Left renal cortex interstitium (tissue), 4 donors: Measurements from ENCODE around the gene ARRB1. TPM values are rescaled to one million over a fixed set of nuclear protein-coding genes. Genes with fewer than 3 reads are reported as not detected.
"Not testable (repeated sequence)": the region's sequence is repeated elsewhere in the genome, so short reads cannot be mapped to it uniquely, and the experiment has no call there.

Experiments used
- DNase-seq, 4 donors: peaks; one replicate each; pipeline ENCODE4 v3.0.0-alpha.2; 2013; ENCODE audit warnings: low read depth in 4 of 4, low spot score in 2 of 4, missing footprints in 1 of 4
- polyA plus RNA-seq, 4 donors: library from polyadenylated mRNA; unstranded; fragments of 120-200 nt; gene quantifications; one replicate each; pipeline ENCODE4 v1.2.1, GENCODE V29; 2013; ENCODE audit not compliant: insufficient read length in 4 of 4

The ARRB1 gene
- polyA plus RNA-seq, 4 donors, result 22.7 to 27.6 (median 25.1) TPM

GRCh38 chr11:75344761-75345454 is 6.6 kb downstream of the ARRB1 start:
- DNase-seq, result no peak

- DNase-seq, result no peak
Observed at GRCh38 chr11:75344186-75344585, 7.3 kb downstream of the ARRB1 start.

DNA sequence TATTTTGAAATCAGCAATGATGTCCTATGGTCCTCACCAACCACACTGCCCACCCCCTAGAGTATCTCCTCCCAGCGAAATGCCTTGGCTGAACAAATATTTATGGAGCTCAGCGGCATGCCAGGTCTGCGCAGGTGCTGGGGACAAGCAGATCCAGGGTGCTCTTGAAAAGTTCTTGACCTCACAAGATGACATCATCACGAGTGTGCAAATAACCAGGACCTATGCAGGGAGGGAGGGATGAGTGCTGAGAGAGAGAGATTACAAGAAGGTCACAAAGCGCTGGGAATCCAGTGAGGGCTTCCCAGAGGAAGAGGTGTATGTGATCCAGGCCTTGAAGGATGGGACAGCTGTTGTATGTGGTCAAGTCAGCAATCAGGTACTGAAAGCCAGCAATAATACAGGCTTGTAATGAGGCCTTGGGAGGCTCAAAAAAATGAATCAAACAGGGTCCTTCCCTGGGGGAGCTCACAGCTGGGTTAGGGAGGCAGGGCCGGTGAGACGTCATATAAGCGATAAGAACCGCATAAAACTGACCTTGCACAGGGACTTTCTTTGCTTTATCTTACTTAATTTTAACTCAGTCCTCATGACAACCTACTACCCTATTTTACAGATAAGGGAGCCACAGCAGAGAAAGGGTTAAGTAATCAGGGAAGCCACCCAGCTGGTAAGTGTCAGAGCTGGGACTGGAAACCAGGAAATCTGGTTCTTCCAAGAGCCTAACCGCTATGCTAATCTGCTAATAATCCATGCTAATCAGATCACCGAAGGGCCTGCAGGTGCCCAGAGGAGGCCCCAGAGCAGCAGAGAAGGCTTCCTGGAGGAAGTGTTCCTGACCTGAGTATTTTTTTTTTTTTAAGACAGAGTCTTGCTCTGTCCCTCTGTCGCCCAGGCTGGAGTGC is 8.2 kb downstream of the ARRB1 start:
- no peak for DNase-seq

GRCh38 chr11:75342231-75342918 is 9.1 kb downstream of the ARRB1 start:
- no peak for DNase-seq

DNA sequence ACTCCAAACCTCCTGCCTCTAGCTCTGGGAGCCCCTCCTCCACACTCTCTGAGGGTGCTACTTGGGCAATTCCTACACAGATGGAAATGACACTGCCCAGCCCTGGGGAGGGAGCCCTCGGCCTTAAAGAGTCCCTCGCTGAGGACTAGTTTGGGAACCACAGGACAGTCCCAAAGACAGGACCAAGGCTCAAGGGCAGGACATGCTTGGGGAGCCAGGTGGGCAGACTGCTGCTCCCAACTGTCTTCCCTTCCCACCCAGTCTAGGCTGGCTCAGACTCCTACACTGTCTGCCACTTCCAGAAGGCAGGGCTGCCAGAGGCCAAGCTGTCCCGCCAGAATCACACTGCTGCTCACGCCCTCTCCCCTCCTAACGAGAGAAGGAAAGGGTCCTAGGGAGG is 9.8 kb downstream of the ARRB1 start:
- no peak for DNase-seq

GRCh38 chr11:75339685-75340409 is 11.6 kb downstream of the ARRB1 start:
- no peak for DNase-seq

DNA sequence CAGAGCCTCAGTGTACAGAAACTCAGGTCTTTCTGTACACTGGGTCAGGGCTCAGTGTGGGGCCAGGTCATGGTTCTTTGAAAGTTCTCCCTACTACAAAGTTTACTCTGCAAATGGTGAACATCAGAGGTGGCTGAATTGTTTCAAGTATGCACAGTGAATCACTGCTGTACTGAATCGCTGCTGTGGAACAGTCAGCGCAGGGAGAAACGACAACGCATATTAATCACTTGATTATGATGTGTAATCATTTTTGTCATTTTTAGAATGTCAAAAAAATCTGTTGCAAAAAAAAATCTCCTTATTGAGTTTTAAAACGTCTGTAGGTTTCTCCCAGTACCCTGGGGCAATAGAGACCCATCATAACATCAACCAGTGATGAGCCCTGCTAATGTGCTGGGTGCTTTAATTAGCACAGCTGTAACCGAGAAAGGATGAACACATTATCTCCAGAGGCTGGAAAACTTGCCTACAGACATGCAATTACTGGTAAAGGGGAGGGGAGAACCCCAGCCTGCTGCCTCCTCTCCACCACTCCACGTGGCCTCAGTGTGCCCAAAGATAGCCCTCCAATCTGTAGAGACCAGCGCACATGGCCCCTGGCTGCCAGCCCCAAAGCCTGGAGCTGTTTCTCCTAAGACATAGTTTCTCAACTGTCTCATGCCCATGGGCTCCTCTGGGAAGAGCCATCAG is 12.8 kb downstream of the ARRB1 start:
- DNase-seq, result no peak

DNA sequence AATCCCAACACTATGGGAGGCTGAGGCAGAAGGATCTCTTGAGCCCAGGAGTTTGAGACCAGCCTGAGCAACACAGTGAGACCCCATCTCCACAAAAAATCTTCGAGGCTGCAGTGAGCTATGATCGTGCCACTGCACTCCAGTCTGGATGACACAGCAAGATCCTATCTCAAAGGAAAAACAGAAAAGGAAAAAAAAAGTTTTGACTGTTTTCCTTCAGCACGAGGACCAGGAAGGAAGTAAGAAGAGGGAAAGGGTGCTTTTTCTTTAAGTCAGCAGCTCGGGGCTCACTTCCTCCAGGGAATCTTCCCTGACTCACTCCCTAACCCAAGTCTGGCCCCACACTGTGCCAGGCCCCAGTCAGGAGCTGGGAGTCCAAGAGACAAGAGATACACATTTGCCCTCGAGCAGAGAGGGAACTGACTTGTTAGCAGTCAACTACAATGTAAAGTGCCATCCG is 14.2 kb downstream of the ARRB1 start:
- DNase-seq, result no peak

- no peak for DNase-seq
Observed at GRCh38 chr11:75334976-75335375, 16.5 kb downstream of the ARRB1 start.

- DNase-seq, result no peak
Observed at GRCh38 chr11:75334402-75334891, 17.0 kb downstream of the ARRB1 start.

DNA sequence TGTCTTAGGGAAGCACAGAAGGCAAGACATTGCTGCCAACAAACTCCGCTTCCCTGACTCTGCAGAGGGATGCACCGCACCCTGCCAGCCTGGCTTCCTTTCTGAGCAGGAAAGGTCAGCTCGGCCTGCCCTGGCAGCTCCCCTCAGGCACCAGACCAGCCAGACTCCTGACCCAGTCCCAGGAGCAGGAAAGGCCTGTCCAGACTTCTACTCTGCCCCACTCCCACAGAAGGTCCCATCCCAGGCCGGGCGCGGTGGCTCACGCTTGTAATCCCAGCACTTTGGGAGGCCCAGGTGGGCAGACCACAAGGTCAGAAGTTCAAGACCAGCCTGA is 17.7 kb downstream of the ARRB1 start:
- DNase-seq, result no peak

- no peak for DNase-seq
Observed at GRCh38 chr11:75333022-75333806, 18.2 kb downstream of the ARRB1 start.

GRCh38 chr11:75331761-75332160 is 19.7 kb downstream of the ARRB1 start:
- DNase-seq, result not testable (repeated sequence)

DNA sequence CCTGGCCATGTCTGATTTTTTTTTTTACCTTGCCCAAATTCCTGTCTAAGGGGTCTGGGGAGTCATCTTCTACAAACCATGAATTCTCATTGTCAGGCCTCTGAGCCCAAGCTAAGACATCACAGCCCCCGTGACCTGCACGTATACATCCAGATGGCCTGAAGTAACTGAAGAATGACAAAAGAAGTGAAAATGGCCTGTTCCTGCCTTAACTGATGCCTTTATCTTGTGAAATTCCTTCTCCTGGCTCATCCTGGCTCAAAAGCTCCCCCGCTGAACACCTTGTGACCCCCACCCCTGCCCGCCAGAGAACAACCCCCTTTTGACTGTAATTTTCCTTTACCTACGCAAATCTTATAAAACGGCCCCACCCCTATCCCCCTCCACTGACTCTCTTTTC is 20.2 kb downstream of the ARRB1 start:
- DNase-seq, result not testable (repeated sequence)

DNA sequence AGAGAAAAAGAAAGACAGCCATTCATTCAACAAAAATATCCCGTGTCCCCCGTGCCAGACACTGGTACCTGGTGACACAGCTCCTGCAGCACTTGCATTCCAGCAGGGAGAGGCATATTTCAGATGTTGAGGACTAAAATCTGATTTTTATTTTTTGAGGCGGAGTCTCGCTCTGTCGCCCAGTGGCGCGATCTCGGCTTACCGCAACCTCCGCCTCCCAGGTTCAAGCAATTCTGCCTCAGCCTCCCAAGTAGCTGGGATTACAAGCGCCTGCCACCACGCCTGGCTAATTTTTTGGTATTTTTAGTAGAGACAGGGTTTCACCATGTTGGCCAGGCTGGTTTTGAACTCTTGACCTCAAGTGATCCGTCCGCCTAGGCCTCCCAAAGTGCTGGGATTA is 20.6 kb downstream of the ARRB1 start:
- not testable (repeated sequence) for DNase-seq

DNA sequence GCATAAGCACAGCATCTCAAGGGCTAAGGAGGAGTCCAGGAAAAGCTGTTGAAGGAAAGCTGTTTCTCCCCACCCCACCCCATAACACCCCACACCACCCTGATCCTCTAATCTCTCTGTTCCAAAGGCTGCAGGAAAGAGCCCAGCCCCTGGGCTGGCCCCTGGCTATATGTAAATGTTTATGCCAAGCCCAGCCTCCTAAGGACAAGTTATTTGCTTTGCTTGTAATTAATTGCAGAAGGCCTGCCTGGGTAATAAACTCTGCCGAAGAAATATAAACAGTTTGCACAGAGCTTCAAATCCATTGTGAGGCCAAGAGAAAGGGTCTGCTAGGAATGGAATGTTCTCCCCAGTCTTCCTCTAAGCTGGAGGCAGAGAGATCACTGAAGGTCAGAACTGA is 21.2 kb downstream of the ARRB1 start:
- no peak for DNase-seq

DNA sequence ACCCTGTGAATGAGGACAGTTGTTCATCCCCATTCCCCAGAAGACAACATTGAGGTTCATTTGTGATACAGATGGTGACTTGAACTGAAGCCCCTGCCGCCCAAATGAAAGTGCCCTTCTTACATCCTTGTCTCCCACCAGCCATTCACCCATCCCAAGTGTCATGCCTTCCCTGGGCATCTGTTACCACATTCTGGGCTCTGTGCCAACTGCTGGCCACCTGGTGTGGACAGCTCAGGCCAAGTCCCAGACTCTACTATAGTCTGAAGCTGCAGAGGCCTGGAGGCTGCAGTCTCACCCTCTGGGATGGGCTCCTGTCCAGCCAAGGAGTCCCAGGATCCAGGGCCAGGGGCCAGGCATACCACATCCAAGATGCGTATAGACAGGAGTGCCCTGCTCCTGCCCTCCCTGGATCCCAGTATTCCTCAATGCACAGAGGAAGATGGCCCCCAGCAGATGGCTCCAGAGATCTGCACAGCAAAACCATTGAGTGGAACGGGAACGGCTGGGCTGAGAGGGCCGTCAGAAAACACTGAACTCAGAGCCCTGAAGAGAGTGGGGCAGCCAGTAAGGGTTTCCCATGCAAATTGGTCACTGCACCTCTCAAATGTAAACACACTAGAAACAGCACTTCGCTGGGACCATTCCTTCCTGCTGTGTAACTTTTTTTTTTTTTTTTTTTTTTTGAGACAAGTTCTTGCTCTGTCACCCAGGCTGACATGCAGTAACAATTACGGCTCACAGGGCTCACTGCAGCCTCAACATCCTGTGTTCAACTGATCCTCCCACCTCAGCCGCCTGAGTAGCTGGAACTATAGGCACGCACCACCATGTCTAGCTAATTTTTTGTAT is 22.8 kb downstream of the ARRB1 start:
- no peak for DNase-seq

DNA sequence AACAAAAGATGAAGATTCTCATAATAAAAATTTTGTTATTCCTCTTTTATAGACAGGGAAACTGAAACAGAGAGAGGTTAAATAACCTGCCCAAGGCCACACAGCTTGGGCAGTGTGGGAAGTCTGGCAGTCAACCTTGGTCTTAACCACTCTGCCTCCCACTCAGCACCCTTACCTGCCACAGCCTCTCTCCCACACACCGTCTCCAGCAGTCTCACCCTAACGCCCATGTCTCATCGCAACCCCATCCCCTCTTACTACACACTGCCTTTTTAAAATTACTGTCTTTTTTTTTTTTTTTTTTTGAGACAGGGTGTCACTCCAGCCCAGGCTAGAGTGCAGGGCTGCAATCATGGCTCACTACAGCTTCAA is 25.0 kb downstream of the ARRB1 start:
- no peak for DNase-seq
